ENCODE measurements around the gene PAPOLA. TPM values are rescaled to one million over a fixed set of nuclear protein-coding genes. Genes with fewer than 3 reads are reported as not detected.

PAPOLA gene
- total and polyA plus RNA-seq, 2 donors from 2014 or later = 70.8 to 160 TPM

DNA sequence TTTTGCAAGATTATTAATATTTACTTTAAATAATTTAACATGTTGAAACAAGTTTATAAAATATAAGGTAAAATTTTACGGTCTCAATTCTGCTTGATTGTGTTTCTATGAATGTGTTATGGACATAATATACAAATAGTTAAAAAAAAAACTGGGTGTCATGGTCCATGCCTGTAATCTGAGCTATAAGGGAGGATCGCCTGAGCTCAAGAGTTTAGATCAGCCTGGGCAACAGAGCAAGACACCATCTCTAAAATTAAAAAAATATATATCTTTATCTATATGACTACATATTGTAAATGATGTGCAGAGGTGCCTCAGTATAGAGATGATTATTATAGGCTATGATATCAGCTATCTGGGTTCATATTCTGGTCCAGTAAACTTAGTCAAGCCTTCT lies 9.9 kb downstream of the PAPOLA start:
- no peaks in the 10 kb centered on the region for H3K27me3 ChIP-seq (ENCODE audit: control insufficient read depth, insufficient read depth, low read length)
- no peak overlapping the region for H3K27ac ChIP-seq (ENCODE audit: low read depth in 2 of 2, low read length in 2 of 2)
- H3K9me3 ChIP-seq (ENCODE audit: control insufficient read depth in 2 of 3, insufficient read depth in 1 of 3, low read length in 3 of 3) = no peaks in the 10 kb centered on the region
- H3K4me1 ChIP-seq (ENCODE audit: control insufficient read depth in 2 of 3, insufficient read depth in 2 of 3, low read depth in 1 of 3, low read length in 3 of 3) = peaks cover 0 to 8% (median 3%) of the 10 kb centered on the region in 3 donors
- intact Hi-C loops (cut with DNase I) = no loop called here
- no peak overlapping the region for H3K4me3 ChIP-seq (ENCODE audit: low read length in 3 of 3)
- no peak overlapping the region for H3K9ac ChIP-seq (ENCODE audit: low read length in 3 of 3)
- DNase-seq (no peak), FAIRE-seq (no peak)
- TF ChIP-seq, protein P1, sequence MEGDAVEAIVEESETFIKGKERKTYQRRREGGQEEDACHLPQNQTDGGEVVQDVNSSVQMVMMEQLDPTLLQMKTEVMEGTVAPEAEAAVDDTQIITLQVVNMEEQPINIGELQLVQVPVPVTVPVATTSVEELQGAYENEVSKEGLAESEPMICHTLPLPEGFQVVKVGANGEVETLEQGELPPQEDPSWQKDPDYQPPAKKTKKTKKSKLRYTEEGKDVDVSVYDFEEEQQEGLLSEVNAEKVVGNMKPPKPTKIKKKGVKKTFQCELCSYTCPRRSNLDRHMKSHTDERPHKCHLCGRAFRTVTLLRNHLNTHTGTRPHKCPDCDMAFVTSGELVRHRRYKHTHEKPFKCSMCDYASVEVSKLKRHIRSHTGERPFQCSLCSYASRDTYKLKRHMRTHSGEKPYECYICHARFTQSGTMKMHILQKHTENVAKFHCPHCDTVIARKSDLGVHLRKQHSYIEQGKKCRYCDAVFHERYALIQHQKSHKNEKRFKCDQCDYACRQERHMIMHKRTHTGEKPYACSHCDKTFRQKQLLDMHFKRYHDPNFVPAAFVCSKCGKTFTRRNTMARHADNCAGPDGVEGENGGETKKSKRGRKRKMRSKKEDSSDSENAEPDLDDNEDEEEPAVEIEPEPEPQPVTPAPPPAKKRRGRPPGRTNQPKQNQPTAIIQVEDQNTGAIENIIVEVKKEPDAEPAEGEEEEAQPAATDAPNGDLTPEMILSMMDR (IDR thresholded peaks at IDR 0.05; ENCODE audit: borderline replicate concordance, extremely low read depth, insufficient read depth) = no peak
- H3K36me3 ChIP-seq (ENCODE audit: control insufficient read depth in 2 of 3, insufficient read depth in 3 of 3, low read length in 3 of 3) = no peaks in the 10 kb centered on the region

DNA sequence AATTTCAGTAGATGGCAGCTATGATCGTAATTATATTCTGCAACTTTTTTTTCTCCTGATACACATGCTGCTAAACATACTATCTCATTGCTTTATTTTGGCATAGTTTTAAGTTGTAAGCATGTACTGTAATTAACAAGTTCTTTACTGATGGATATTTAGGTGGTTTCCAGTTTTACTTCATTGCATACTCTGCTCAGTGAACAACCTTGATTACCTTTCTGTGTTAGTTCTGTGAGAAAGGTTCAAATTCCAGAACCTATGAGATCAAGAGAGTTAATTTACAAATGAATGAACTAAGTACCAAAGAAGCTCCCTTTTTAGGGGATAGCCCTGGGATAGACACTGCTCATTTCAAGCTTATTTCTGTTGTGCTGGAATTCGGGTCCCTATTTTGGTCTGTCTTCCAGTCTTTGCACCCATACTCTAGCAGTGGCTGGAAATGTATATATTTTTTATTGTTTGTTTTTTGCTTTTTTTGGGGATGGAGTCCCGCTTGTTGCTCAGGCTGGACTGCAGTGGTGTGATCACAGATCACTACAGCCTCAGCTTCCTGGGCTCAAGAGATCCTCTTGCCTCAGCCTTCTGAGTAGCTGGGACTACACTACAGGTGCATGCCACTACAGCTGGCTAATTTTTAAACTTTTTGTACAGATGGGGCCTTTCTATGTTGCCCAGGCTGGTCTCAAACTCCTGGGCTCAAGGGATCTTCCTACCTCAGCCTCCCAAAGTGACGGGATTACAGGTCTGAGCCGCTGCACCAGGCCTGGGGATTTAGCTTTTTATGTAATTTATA lies 10.6 kb downstream of the PAPOLA start:
- Histone ChIP-seq H3K4me1 (ENCODE audit: control insufficient read depth in 2 of 3, insufficient read depth in 2 of 3, low read depth in 1 of 3, low read length in 3 of 3) (peaks cover 0 to 8% (median 3%) of the 10 kb centered on the region in 3 donors), H3K9me3 (ENCODE audit: control insufficient read depth in 2 of 3, insufficient read depth in 1 of 3, low read length in 3 of 3) (no peaks in the 10 kb centered on the region), H3K9ac (ENCODE audit: low read length in 3 of 3) (no peak overlapping the region), H3K36me3 (ENCODE audit: control insufficient read depth in 2 of 3, insufficient read depth in 3 of 3, low read length in 3 of 3) (no peaks in the 10 kb centered on the region), H3K4me3 (ENCODE audit: low read length in 3 of 3) (no peak overlapping the region), H3K27me3 (ENCODE audit: control insufficient read depth, insufficient read depth, low read length) (no peaks in the 10 kb centered on the region), H3K27ac (ENCODE audit: low read depth in 2 of 2, low read length in 2 of 2) (no peak overlapping the region)
- TF ChIP-seq, protein P1 (IDR thresholded peaks at IDR 0.05; ENCODE audit: borderline replicate concordance, extremely low read depth, insufficient read depth) = no peak
- no peak for DNase-seq
- no peak for FAIRE-seq
- intact Hi-C loops (cut with DNase I) = no loop called here

DNA sequence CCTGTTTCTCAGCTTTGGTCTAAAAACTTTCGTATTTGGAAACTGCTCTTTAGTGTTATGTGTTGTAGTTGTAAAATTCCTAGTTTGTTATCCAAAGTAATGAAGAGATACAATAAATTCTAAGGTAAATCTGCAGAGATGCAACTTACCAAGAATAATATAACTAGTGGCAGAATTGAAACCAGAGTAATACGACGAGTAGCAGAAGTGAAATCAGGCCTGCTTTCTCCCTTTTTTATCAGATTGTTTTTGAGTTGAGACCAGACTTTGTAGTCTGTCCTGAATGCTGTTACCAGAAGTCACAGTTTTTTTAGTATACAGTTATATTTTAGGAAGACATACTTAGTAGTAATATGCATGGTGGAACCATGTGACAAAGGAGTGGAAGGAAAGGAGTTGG lies 12.5 kb downstream of the PAPOLA start:
- intact Hi-C loops (cut with DNase I) = no loop called here
- H3K9me3 ChIP-seq (ENCODE audit: control insufficient read depth in 2 of 3, insufficient read depth in 1 of 3, low read length in 3 of 3) = no peaks in the 10 kb centered on the region
- DNase-seq (no peak), FAIRE-seq (no peak)
- TF ChIP-seq, protein P1 (IDR thresholded peaks at IDR 0.05; ENCODE audit: borderline replicate concordance, extremely low read depth, insufficient read depth) = no peak
- H3K9ac ChIP-seq (ENCODE audit: low read length in 3 of 3) = no peak overlapping the region
- H3K4me1 ChIP-seq (ENCODE audit: control insufficient read depth in 2 of 3, insufficient read depth in 2 of 3, low read depth in 1 of 3, low read length in 3 of 3) = peaks cover 0 to 8% (median 3%) of the 10 kb centered on the region in 3 donors
- H3K36me3 ChIP-seq (ENCODE audit: control insufficient read depth in 2 of 3, insufficient read depth in 3 of 3, low read length in 3 of 3) = no peaks in the 10 kb centered on the region
- no peaks in the 10 kb centered on the region for H3K27me3 ChIP-seq (ENCODE audit: control insufficient read depth, insufficient read depth, low read length)
- H3K27ac ChIP-seq (ENCODE audit: low read depth in 2 of 2, low read length in 2 of 2) = no peak overlapping the region
- H3K4me3 ChIP-seq (ENCODE audit: low read length in 3 of 3) = no peak overlapping the region

Data from kidney (tissue), 14 donors.